Bronchial epithelial cell (primary cell): ENCODE measurements around the gene NLRC5. TPM values are rescaled to one million over a fixed set of nuclear protein-coding genes. Genes with fewer than 3 reads are reported as not detected.

Source experiments
- DNase-seq: peaks from one replicate; pipeline ENCODE4 v3.0.0-alpha.2; 2010; ENCODE audit warnings: low read depth
- FAIRE-seq: peaks from 2 replicates; lab custom pipeline; 2011; peaks lifted over from hg19 to GRCh38; lab: Jason Lieb, UNC
- H3K27me3 ChIP-seq: 2 replicates; pipeline ENCODE4 v1.5.1; 2011; ENCODE audit warnings: low read length; ENCODE audit not compliant: control insufficient read depth, insufficient read depth
- H3K36me3 ChIP-seq: 2 replicates; pipeline ENCODE4 v1.5.1; 2011; ENCODE audit warnings: low read length; ENCODE audit not compliant: control insufficient read depth, insufficient read depth
- H3K4me3 ChIP-seq: 2 replicates; pipeline ENCODE4 v1.5.1; 2011; ENCODE audit warnings: mild to moderate bottlenecking, low read depth, low read length, control low read depth
- total RNA-seq: library from RNA; depleted of rRNA; stranded (reverse); fragments of >200 nt; gene quantifications from 2 replicates; pipeline ENCODE4 v1.2.1, GENCODE V29; 2014
- TF ChIP-seq, protein P1 (sequence below): IDR thresholded peaks from 2 replicates; pipeline ENCODE4 v1.5.1; 2011; ENCODE audit warnings: mild to moderate bottlenecking, moderate library complexity, low read length, control low read depth, inconsistent platforms; ENCODE audit not compliant: insufficient read depth, severe bottlenecking

NLRC5 gene
- total RNA-seq, 1 donor from 2014 or later: 2.1 TPM

DNA sequence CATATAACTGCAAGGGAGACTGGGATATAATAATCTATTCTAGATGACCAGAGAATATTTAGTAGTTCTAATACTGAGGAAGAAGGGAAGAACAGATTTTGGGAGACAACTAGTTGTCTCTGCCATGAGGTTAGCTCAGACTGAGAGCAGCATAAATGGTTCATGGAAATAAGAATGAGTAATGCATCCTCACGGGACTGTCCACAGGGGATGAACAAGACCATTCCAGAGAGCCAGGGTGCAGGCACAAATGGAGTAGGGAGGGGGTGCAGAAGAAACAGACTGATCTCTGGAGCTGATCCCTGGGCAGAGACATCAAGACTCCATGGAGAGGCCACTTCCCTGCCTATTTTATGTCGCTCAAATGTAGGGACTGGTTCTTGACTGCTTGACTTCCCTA, 30.4 kb downstream of the NLRC5 start:
- Histone ChIP-seq H3K36me3 (no peaks in the 10 kb centered on the region), H3K4me3 (no peak overlapping the region), H3K27me3 (no peaks in the 10 kb centered on the region)
- FAIRE-seq (no peak), DNase-seq (no peak)
- TF ChIP-seq, protein P1, sequence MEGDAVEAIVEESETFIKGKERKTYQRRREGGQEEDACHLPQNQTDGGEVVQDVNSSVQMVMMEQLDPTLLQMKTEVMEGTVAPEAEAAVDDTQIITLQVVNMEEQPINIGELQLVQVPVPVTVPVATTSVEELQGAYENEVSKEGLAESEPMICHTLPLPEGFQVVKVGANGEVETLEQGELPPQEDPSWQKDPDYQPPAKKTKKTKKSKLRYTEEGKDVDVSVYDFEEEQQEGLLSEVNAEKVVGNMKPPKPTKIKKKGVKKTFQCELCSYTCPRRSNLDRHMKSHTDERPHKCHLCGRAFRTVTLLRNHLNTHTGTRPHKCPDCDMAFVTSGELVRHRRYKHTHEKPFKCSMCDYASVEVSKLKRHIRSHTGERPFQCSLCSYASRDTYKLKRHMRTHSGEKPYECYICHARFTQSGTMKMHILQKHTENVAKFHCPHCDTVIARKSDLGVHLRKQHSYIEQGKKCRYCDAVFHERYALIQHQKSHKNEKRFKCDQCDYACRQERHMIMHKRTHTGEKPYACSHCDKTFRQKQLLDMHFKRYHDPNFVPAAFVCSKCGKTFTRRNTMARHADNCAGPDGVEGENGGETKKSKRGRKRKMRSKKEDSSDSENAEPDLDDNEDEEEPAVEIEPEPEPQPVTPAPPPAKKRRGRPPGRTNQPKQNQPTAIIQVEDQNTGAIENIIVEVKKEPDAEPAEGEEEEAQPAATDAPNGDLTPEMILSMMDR: no peak

DNA sequence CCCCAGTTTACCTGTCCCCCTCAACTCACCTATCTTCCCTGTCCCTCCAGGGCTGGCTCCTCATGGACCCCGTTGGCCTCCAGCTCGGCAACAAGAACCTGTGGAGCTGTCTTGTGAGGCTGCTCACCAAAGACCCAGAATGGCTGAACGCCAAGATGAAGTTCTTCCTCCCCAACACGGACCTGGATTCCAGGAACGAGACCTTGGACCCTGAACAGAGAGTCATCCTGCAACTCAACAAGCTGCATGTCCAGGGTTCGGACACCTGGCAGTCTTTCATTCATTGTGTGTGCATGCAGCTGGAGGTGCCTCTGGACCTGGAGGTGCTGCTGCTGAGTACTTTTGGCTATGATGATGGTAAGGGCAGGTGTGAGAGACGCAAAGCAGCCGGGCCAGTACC, 31.3 kb downstream of the NLRC5 start:
- H3K27me3 ChIP-seq: no peaks in the 10 kb centered on the region
- TF ChIP-seq, protein P1: no peak
- no peak for DNase-seq
- FAIRE-seq: peak; percentile 77
- H3K4me3 ChIP-seq: no peak overlapping the region
- no peaks in the 10 kb centered on the region for H3K36me3 ChIP-seq

DNA sequence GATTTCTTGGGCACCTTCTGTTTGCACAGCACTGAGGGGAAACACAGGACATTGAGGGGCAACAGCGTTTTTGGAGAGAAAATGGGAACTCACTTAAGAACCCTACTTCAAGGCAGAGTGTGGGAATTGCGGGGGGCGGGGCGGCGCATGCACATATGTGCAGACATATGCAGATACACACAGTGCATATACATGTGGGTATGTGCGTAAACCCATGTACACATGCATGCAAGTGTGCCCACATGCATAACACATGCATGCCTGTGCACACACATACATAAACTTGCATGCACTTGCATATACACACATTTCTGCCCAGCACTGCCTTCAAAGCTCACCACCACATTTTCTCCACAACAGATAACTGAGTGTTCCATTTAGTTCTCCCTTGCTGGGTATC, 32.4 kb downstream of the NLRC5 start:
- no peaks in the 10 kb centered on the region for H3K36me3 ChIP-seq
- DNase-seq (no peak), FAIRE-seq (peak; percentile 98)
- H3K27me3 ChIP-seq: no peaks in the 10 kb centered on the region
- TF ChIP-seq, protein P1: no peak
- H3K4me3 ChIP-seq: no peak overlapping the region

DNA sequence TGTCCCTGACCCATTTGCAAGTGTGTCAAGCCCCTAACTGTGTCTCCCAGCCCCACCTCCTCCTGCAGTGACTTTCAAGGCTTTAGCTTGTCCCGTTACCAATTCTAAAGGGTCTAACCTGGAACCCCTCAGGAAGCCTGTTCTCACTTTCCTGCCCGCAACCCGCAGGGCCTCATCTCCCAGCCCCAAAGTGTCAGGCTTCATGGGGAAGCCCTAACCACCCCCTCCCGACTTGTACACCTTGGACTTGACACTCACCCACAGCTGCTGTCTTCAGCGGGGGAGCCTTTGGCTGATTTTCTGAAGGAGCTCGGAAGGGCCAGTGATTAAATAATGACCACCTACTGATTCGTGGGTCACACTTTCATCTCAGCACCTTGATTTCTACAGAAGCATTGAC, 33.1 kb downstream of the NLRC5 start:
- Histone ChIP-seq H3K36me3 (no peaks in the 10 kb centered on the region), H3K27me3 (no peaks in the 10 kb centered on the region), H3K4me3 (no peak overlapping the region)
- TF ChIP-seq, protein P1: no peak
- no peak for DNase-seq
- FAIRE-seq: no peak

DNA sequence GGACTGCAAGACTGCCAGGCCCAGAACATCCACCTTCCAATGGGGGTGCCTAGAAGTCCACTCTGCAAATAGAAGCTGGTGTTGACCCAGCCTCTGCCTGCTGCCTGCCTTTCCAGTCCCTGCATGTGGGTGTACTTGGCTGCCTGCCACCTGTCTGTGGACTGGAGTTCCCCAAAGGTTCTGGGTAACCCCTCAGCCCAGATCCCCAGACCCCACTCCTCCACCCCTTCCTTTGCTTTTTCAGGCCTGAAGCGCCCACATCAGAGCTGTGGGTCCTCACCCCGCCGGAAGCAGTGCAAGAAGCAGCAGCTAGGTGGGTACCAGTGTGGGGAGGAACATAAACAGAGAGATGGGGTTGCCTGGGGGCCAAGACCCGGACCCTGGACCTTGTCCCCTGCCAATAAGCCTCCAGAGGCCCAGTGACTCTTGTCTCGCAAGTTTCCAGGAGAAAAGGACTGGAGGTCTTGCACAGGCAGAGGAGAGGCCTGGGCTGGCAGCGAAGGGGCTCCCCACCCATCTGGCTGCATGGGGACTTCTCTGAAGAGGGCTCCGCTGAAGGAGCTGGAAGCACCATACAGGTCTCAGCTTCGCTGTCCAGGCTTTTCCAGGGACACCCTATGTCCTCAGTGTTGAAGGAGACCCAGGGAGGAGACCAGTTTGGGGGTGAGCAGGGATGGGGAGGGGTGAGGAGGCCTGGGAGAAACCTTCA, 34.3 kb downstream of the NLRC5 start:
- Histone ChIP-seq H3K36me3 (no peaks in the 10 kb centered on the region), H3K27me3 (no peaks in the 10 kb centered on the region), H3K4me3 (no peak overlapping the region)
- FAIRE-seq (no peak), DNase-seq (no peak)
- TF ChIP-seq, protein P1: no peak
